Mesodermal cell (in vitro differentiated cells): ENCODE measurements around the gene NUMA1.

ENCODE experiments used
- H3K27ac ChIP-seq: 2 replicates; pipeline ENCODE4 v1.7.0; 2013; ENCODE audit warnings: mild to moderate bottlenecking, low read depth, low read length, moderate library complexity; ENCODE audit not compliant: severe bottlenecking
- H3K36me3 ChIP-seq: 2 replicates; pipeline ENCODE4 v1.7.1; 2013; ENCODE audit warnings: mild to moderate bottlenecking, low read length, moderate library complexity; ENCODE audit not compliant: control insufficient read depth, insufficient read depth
- H3K4me1 ChIP-seq: one replicate; pipeline ENCODE4 v1.7.1; 2013; ENCODE audit warnings: mild to moderate bottlenecking, low read length; ENCODE audit not compliant: insufficient read depth, control insufficient read depth, poor library complexity, severe bottlenecking
- H3K4me3 ChIP-seq: 2 replicates; pipeline ENCODE4 v1.7.0; 2013; ENCODE audit warnings: low read length, control low read depth, mild to moderate bottlenecking; ENCODE audit not compliant: insufficient read depth, poor library complexity, severe bottlenecking; ENCODE audit errors: extremely low read depth
- H3K9me3 ChIP-seq: 2 replicates; pipeline ENCODE4 v1.7.1; 2013; ENCODE audit warnings: mild to moderate bottlenecking, low read length, moderate library complexity; ENCODE audit not compliant: control insufficient read depth
- whole genome bisulfite sequencing, 2 experiments: methylation state at CpG; one replicate each; pipeline ENCODE4 v1.1.5; 2013; ENCODE audit warnings: missing lambda C conversion rate in 2 of 2; ENCODE audit not compliant: insufficient coverage in 2 of 2; 5-methylcytosine and 5-hydroxymethylcytosine counted together

Gene NUMA1

GRCh38 chr11:72015511-72016061, 64.8 kb downstream of the NUMA1 start:
- Histone ChIP-seq H3K4me1 (peaks cover 3% of the 10 kb centered on the region), H3K9me3 (no peaks in the 10 kb centered on the region), H3K27ac (no peak overlapping the region), H3K36me3 (peaks cover 99% of the 10 kb centered on the region), H3K4me3 (no peak overlapping the region)
- WGBS, 2 experiments: 94 to 97% methylated on average over 8 of the region's 10 CpGs

- 97 to 100% methylated on average over 10 to 16 of the region's 16 CpGs for WGBS, 2 experiments
- Histone ChIP-seq H3K36me3 (peaks cover 99% of the 10 kb centered on the region), H3K4me3 (no peak overlapping the region), H3K27ac (no peak overlapping the region), H3K4me1 (peaks cover 3% of the 10 kb centered on the region), H3K9me3 (no peaks in the 10 kb centered on the region)
Measured at GRCh38 chr11:72014761-72015320, 65.5 kb downstream of the NUMA1 start.

GRCh38 chr11:72013765-72014711, 66.3 kb downstream of the NUMA1 start:
- H3K36me3 ChIP-seq: peaks cover 98% of the 10 kb centered on the region
- H3K4me1 ChIP-seq: peaks cover 3% of the 10 kb centered on the region
- no peaks in the 10 kb centered on the region for H3K9me3 ChIP-seq
- H3K4me3 ChIP-seq: no peak overlapping the region
- no peak overlapping the region for H3K27ac ChIP-seq
- WGBS, 2 experiments: 97 to 98% methylated on average over 35 to 38 of the region's 38 CpGs

- Histone ChIP-seq H3K4me3 (no peak overlapping the region), H3K36me3 (peaks cover 96% of the 10 kb centered on the region), H3K9me3 (no peaks in the 10 kb centered on the region), H3K27ac (no peak overlapping the region), H3K4me1 (peaks cover 3% of the 10 kb centered on the region)
- WGBS, 2 experiments: 95 to 96% methylated on average over 30 to 33 of the region's 33 CpGs
Measured at GRCh38 chr11:72012897-72013721, 67.2 kb downstream of the NUMA1 start.

- H3K36me3 ChIP-seq: peaks cover 96% of the 10 kb centered on the region
- 78 to 100% methylated on average over 2 to 5 of the region's 5 CpGs for WGBS, 2 experiments
Measured at GRCh38 chr11:72012091-72012630, 68.2 kb downstream of the NUMA1 start.

GRCh38 chr11:72010529-72011233, 69.7 kb downstream of the NUMA1 start:
- no peaks in the 10 kb centered on the region for H3K9me3 ChIP-seq
- H3K27ac ChIP-seq: no peak overlapping the region
- H3K4me1 ChIP-seq: peaks cover 3% of the 10 kb centered on the region
- no peak overlapping the region for H3K4me3 ChIP-seq
- WGBS, 2 experiments: 94 to 97% methylated on average over 8 to 9 of the region's 10 CpGs
- peaks cover 96% of the 10 kb centered on the region for H3K36me3 ChIP-seq

More at GRCh38 chr11:72012091-72012630, 68.2 kb downstream of the NUMA1 start:
- Histone ChIP-seq H3K4me3 (no peak overlapping the region), H3K9me3 (no peaks in the 10 kb centered on the region), H3K4me1 (peaks cover 3% of the 10 kb centered on the region), H3K27ac (no peak overlapping the region)

- 92 to 100% methylated on average over 6 of the region's 6 CpGs for WGBS, 2 experiments
- no peak overlapping the region for H3K27ac ChIP-seq
- peaks cover 96% of the 10 kb centered on the region for H3K36me3 ChIP-seq
- H3K4me1 ChIP-seq: peaks cover 3% of the 10 kb centered on the region
- H3K9me3 ChIP-seq: no peaks in the 10 kb centered on the region
- no peak overlapping the region for H3K4me3 ChIP-seq
Measured at GRCh38 chr11:72009156-72009555, 71.2 kb downstream of the NUMA1 start.

- Histone ChIP-seq H3K9me3 (no peaks in the 10 kb centered on the region), H3K4me1 (peaks cover 2% of the 10 kb centered on the region), H3K4me3 (no peak overlapping the region), H3K36me3 (peaks cover 96% of the 10 kb centered on the region), H3K27ac (no peak overlapping the region)
- WGBS, 2 experiments: 97 to 99% methylated on average over 5 to 6 of the region's 7 CpGs
Measured at GRCh38 chr11:72008728-72009127, 71.6 kb downstream of the NUMA1 start.

- Histone ChIP-seq H3K4me3 (no peak overlapping the region), H3K36me3 (peaks cover 96% of the 10 kb centered on the region), H3K9me3 (no peaks in the 10 kb centered on the region), H3K4me1 (no peaks in the 10 kb centered on the region), H3K27ac (no peak overlapping the region)
- 91 to 92% methylated on average over 3 to 5 of the region's 5 CpGs for WGBS, 2 experiments
Measured at GRCh38 chr11:72007587-72007986, 72.8 kb downstream of the NUMA1 start.
